ENCODE measurements around the gene ANKRD30A.
"Not testable (repeated sequence)": the region's sequence is repeated elsewhere in the genome, so short reads cannot be mapped to it uniquely, and the experiment has no call there.

The ANKRD30A gene

GRCh38 chr10:37125191-37125732, at the start of gene ANKRD30A:
Gene ANKRD30A (plus strand): TSS chr10:37125598. CDS start chr10:37125788, 190 bp downstream.
- no peak for DNase-seq

- DNase-seq = not testable (repeated sequence)
Measured at GRCh38 chr10:37076083-37076482, 49.3 kb upstream of the ANKRD30A start.

GRCh38 chr10:37095792-37096573, 29.4 kb upstream of the ANKRD30A start:
- DNase-seq = no peak

DNA sequence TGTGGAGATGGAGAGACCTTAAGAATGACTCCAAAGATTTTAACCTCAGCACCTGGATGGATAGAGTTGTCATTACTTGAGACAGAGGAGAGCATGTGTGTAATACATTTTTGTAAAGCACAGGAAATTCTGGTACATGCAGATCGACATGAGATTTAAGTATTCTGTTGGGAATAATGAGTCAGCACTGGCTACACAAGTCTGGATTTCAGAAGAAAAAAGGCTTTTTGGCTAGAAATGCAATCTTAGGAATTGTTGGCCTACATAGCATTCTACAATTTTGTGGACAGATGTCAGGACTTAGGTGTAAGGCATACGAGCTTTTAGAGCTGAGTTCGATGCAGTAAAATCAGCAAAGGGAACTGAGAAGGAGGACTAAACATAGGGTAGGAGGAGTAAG, 24.1 kb upstream of the ANKRD30A start:
- DNase-seq = peak in 1 of 2 donors; percentile 21

GRCh38 chr10:37109000-37109399, 16.4 kb upstream of the ANKRD30A start:
- DNase-seq = no peak

DNA sequence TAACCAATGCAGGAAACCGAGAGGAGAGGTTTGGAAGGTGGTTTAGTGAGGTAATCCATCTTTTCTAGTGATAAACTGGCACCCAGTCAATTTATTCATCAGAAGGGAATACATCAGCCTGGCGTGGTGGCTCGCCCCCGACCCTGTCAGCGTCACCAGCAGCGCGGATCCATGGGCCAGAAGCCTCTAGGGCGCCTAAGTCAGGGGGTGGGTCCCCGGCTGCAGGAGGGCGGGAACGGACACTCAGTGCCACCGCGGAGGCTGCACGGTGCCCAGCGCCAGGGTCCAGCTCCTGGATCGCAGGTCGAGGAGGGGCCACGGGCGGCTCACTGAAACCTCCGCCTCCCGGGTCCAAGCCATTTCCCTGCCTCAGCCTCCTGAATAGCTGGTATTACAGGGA, 866 bp upstream of the ANKRD30A start:
- no peak for DNase-seq

DNA sequence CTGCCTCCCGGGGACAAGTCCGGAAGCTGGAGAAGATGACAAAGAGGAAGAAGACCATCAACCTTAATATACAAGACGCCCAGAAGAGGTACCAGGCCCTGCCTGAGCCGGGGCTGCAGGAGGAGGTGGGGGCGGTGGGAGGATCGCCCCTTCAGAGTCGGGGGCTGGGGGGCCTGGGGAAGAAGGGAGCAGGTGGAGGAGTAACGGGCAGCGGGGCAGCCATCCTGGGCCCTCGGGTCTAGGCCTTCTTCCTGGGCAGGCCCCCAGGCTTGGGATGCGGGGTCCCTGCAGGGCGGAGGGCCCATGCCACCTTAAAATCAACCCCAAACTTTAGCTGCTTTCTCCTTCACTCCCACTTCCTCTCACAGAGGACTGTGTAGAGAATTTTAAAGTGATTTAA, 523 bp downstream of the ANKRD30A start:
- no peak for DNase-seq

GRCh38 chr10:37146443-37146842, 21.0 kb downstream of the ANKRD30A start:
- DNase-seq = no peak

- not testable (repeated sequence) for DNase-seq
Measured at GRCh38 chr10:37162430-37162829, 37.0 kb downstream of the ANKRD30A start.

- not testable (repeated sequence) for DNase-seq
Measured at GRCh38 chr10:37171945-37172344, 46.5 kb downstream of the ANKRD30A start.

DNA sequence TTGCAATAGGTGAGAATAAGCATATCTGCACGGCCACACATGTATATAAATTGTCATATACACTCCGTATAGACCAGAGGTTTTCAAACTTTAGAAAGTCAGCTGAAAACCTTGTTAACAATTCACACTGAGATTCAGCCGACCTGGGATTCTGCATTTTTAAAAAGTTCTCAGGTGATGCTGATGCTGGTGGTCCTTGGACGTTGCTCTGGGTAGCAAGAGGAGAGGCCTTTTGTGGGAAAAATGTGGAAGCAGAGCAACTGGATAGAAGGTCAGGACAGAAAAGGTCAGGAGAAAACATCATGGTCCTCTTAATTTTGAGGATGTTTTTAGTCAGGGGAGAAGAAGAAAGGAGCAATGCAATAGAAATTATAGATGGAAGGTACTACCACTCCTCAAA, 52.9 kb downstream of the ANKRD30A start:
- DNase-seq = not testable (repeated sequence)

DNA sequence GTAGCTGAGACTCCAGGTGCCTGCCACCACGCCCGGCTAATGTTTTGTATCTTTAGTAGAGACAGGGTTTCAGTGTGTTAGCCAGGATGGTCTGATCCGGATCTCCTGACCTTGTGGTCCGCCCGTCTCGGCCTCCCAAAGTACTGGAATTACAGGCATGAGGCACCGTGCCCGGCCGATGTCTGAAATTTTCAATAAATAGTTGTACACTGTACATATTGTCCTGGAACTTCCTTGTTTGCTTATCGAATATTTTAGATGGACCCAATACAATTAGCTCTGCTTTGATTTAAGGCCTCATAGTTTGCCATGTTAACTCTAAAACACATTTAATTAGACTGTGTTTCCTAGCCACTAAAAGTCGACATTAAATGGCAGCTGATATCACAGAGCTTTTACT, 57.3 kb downstream of the ANKRD30A start:
- not testable (repeated sequence) for DNase-seq

DNA sequence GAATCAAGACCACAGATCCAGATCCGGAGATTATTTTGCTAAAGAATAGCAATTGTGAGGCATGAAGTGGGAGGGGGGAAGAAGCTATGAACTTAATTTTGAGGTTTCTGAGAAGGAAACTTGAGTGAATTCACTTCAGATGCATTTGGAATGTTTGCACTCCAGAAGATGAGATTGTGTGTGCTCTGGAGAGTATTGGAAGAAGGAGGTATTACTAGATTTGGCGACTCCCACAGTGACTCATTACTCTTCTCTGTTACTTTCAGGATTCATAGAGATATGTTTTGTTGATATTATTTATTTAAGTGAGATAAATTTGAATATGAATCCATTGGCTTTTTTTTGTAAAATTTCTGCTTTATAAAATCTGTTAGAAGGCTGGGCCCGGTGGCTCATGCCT, 80.7 kb downstream of the ANKRD30A start:
- no peak for DNase-seq

DNA sequence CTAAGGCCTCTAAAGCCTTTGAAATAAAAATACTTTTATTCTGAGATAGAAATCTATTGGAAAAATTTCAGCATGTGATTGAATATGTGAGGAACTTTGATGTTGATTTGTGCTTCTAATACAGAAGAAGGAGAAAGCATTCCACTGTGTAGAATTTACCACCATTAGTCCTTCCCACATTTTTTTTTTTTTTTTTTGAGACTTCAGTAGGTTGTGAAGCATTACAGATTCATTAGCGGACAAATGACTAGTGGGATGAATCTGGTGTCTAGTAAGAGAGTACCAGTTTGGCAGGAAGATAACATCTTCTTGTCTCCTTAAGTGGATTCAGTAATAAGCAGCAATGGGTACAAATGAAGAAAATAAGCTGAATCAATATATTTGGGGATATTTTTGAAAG, 95.5 kb downstream of the ANKRD30A start:
- DNase-seq = no peak

- no peak for DNase-seq
Measured at GRCh38 chr10:37222046-37222445, 96.6 kb downstream of the ANKRD30A start.

- DNase-seq = no peak
Measured at GRCh38 chr10:37225163-37225562, 99.8 kb downstream of the ANKRD30A start.

DNA sequence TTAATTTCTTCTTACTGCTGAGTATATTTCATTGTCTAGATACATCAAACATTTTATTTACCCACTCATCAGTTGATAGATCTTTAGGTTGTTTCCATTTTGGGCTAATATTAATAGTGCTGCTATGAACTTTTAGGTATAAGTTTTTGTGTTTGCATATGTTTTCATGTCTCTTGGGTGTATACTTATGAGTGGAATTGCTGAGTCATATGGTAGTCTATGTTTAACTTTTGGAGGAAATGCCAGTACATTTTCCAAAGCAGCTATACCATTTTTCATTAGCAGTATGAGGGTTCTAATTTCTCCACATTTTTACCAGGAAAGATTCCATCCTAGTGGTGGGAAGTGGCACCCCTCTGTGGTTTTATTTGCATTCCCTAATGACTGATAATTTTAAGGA, 101.1 kb downstream of the ANKRD30A start:
- DNase-seq = no peak

DNA sequence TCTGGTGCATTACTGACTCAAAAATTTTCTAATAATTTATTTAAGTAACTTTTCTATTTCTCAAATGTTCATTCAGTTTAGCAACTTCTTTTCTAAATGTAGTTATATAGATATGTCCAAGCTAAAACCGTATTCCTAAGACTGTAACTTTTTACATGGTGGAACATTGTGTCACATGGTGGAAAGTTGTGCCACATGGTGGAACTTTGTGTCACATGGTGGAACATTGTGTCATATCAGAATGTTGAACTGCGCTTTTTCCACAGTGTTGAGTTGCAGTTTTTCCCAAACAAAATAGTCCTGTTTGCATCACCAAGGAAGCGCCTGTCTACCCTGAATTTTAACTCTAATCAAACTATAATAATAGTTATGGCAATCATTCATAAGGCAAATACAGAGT, 109.3 kb downstream of the ANKRD30A start:
- no peak for DNase-seq

DNA sequence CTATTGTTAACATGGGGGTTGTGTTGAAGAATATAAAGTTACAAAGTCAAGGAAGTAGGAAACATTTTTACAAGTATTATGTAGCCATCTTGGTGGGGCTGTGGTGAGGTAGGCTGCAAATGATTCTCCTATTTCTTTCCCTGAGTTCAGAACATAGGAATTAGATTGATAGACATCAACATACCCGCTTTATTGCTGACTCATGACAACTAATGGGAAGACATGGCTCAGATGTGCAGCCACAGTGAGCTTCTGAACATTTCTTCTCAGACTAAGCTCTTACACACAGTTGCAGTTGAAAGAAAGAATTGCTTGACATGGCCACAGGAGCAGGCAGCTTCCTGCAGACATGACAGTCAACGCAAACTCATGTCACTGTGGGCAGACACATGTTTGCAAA, 110.7 kb downstream of the ANKRD30A start:
- no peak for DNase-seq

DNA sequence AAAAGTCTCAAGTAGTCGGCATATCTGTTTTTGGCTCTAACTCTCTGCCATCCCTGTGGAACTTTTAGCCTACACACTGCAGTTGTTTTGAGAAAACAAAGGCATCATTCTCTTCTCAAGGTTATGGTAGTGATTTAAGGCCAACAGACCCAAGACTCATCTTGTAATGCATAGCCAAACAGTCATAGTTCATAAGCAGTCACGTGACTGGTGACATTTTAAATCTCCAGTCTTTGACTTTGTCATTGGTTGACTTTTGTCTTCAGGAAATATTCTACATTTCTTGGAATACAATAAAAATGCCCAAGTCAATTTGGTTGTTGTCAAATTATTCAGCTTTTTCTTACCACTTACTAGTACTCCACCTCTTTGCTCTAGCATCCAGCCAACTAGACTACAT, 114.8 kb downstream of the ANKRD30A start:
- DNase-seq = no peak

- no peak for DNase-seq
Measured at GRCh38 chr10:37246637-37247036, 121.2 kb downstream of the ANKRD30A start.

DNA sequence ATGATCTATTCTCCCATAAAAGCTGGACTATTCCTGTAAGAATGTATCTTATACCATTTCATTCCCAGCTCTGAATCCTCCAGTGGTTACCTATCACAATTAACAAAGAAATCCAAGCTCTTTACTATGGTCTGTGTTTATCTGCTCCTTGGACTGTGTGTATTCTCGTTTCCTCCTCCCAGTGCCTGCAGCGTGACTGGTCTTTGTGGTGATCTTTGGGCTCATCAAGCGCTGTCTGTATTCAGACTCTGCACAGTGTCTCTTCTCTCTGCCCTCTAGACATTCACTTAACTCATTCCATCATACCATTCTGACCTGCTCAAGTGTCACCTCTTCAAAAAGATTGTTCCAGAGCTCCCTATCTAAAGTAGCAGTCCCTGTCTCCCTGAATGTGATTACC, 130.4 kb downstream of the ANKRD30A start:
- DNase-seq = not testable (repeated sequence)

- DNase-seq = no peak
Measured at GRCh38 chr10:37263304-37263703, 137.9 kb downstream of the ANKRD30A start.

GRCh38 chr10:37268266-37268665, 142.9 kb downstream of the ANKRD30A start:
- no peak for DNase-seq
